HCT116 (cell line): Measurements from ENCODE around the gene GLDN.

Experiments
- CTCF ChIP-seq, 3 experiments: fragments of 200-600 bp in 1 of 3; sonication (generic) in 1 of 3; IDR thresholded peaks in 2 of 3; conservative IDR thresholded peaks in 1 of 3; 2 replicates each; pipeline ENCODE4 v1.5.1; 2012 to 2017; ENCODE audit warnings: low read depth in 2 of 3, low read length in 2 of 3, antibody characterized with exemption in 1 of 3, borderline replicate concordance in 1 of 3, control low read depth in 1 of 3, mild to moderate bottlenecking in 1 of 3, mixed read lengths in 1 of 3, mixed run types in 1 of 3, moderate library complexity in 1 of 3; ENCODE audit not compliant: insufficient read depth in 1 of 3
- ELF1 ChIP-seq: IDR thresholded peaks from 2 replicates; pipeline ENCODE4 v1.6.1; 2012; ENCODE audit warnings: low read depth, borderline replicate concordance
- EZH2 ChIP-seq: fragments of 200-600 bp; sonication (generic); IDR thresholded peaks from 2 replicates; pipeline ENCODE4 v1.6.1; 2017; ENCODE audit warnings: antibody characterized with exemption, mixed run types
- MAX ChIP-seq: IDR thresholded peaks from 2 replicates; pipeline ENCODE4 v1.6.1; 2012
- POLR2A ChIP-seq: IDR thresholded peaks from 2 replicates; pipeline ENCODE4 v1.7.0; 2011; ENCODE audit warnings: borderline replicate concordance; ENCODE audit not compliant: insufficient read depth, insufficient read length; ENCODE audit errors: extremely low read depth
- POLR2AphosphoS5 ChIP-seq: IDR thresholded peaks from 2 replicates; pipeline ENCODE4 v1.6.1; 2011; ENCODE audit warnings: mild to moderate bottlenecking, low read depth, low read length, moderate library complexity
- RAD21 ChIP-seq: IDR thresholded peaks from 2 replicates; pipeline ENCODE4 v1.6.1; 2012; ENCODE audit warnings: low read depth, mild to moderate bottlenecking
- REST ChIP-seq: IDR thresholded peaks from 2 replicates; pipeline ENCODE4 v1.6.1; 2012; ENCODE audit warnings: low read depth
- SRF ChIP-seq: IDR thresholded peaks from 2 replicates; pipeline ENCODE4 v1.6.1; 2012; ENCODE audit warnings: low read depth

- TF ChIP-seq EZH2 (no peak), CTCF (IDR thresholded peaks at IDR 0.05 in 2 of 3, conservative IDR thresholded peaks at IDR 0.05 in 1 of 3; ENCODE audit: borderline replicate concordance in 1 of 3, insufficient read depth in 1 of 3, low read depth in 2 of 3, low read length in 2 of 3) (no peak), POLR2A (no peak), ELF1 (no peak), RAD21 (no peak), POLR2AphosphoS5 (no peak), MAX (no peak), SRF (no peak), REST (no peak)
Observed at GRCh38 chr15:51366071-51366470, 24.6 kb downstream of the GLDN start.
